Loucy (cell line): ENCODE data around the gene PTPRO.

Source experiments
- H2AFZ ChIP-seq: fragments of 200-600 bp; sonication (generic); 2 replicates; pipeline ENCODE4 v1.6.0; 2016; ENCODE audit warnings: antibody characterized with exemption, mild to moderate bottlenecking, low read length, moderate library complexity
- H3F3A ChIP-seq: fragments of 200-600 bp; 2 replicates; pipeline ENCODE4 v1.6.0; 2016; ENCODE audit warnings: antibody characterized with exemption, low read depth, mild to moderate bottlenecking
- H3K27me3 ChIP-seq: fragments of 200-600 bp; sonication (generic); 2 replicates; pipeline ENCODE4 v1.6.1; 2014; ENCODE audit warnings: low read length, mild to moderate bottlenecking; ENCODE audit not compliant: insufficient read depth, poor library complexity, severe bottlenecking
- H3K36me3 ChIP-seq: fragments of 200-600 bp; sonication (generic); 2 replicates; pipeline ENCODE4 v1.6.1; 2016; ENCODE audit warnings: low read length; ENCODE audit not compliant: insufficient read depth
- H3K4me1 ChIP-seq: fragments of 200-600 bp; sonication (generic); 2 replicates; pipeline ENCODE4 v1.5.1; 2014; ENCODE audit warnings: low read length, mild to moderate bottlenecking; ENCODE audit not compliant: insufficient read depth, poor library complexity, severe bottlenecking
- H3K4me2 ChIP-seq: fragments of 200-600 bp; sonication (generic); 2 replicates; pipeline ENCODE4 v1.6.0; 2014; ENCODE audit warnings: antibody characterized with exemption, low read length, low read depth, mild to moderate bottlenecking; ENCODE audit not compliant: poor library complexity, severe bottlenecking
- H3K4me3 ChIP-seq: fragments of 200-600 bp; sonication (generic); 2 replicates; pipeline ENCODE4 v1.5.1; 2014; ENCODE audit warnings: low read length, mild to moderate bottlenecking, mixed read lengths; ENCODE audit not compliant: poor library complexity, severe bottlenecking
- H3K79me2 ChIP-seq: fragments of 200-600 bp; sonication (generic); 2 replicates; pipeline ENCODE4 v1.6.1; 2014; ENCODE audit warnings: low read length; ENCODE audit not compliant: insufficient read depth
- H3K9ac ChIP-seq: fragments of 200-600 bp; sonication (generic); 2 replicates; pipeline ENCODE4 v1.6.0; 2014; ENCODE audit warnings: mild to moderate bottlenecking, low read depth, low read length, moderate library complexity; ENCODE audit not compliant: poor library complexity, severe bottlenecking
- H3K9me2 ChIP-seq: fragments of 200-600 bp; sonication (generic); replicated peaks from 2 replicates; pipeline ENCODE4 v1.6.1; 2016; ENCODE audit warnings: low read depth, low read length, mixed read lengths
- H3K9me3 ChIP-seq: fragments of 200-600 bp; sonication (generic); 2 replicates; pipeline ENCODE4 v1.6.1; 2014; ENCODE audit warnings: mild to moderate bottlenecking, antibody characterized with exemption, low read length, low read depth; ENCODE audit not compliant: insufficient read depth
- H4K20me1 ChIP-seq: fragments of 200-600 bp; sonication (generic); 2 replicates; pipeline ENCODE4 v1.6.0; 2014; ENCODE audit warnings: antibody characterized with exemption, low read length, mild to moderate bottlenecking; ENCODE audit not compliant: insufficient read depth, poor library complexity, severe bottlenecking
- EZH2phosphoT487 ChIP-seq: fragments of 200-600 bp; IDR thresholded peaks from 2 replicates; pipeline ENCODE4 v1.6.1; 2018; ENCODE audit warnings: antibody characterized with exemption, mild to moderate bottlenecking, moderate library complexity, borderline replicate concordance
- TF ChIP-seq, protein P1 (sequence below): fragments of 200-600 bp; sonication (generic); conservative IDR thresholded peaks from 2 replicates; pipeline ENCODE4 v1.5.1; 2014; ENCODE audit warnings: mild to moderate bottlenecking, antibody characterized with exemption, low read length

The PTPRO gene

GRCh38 chr12:15356951-15357364, 34.6 kb downstream of the PTPRO start:
- Histone ChIP-seq H4K20me1 (no peaks in the 10 kb centered on the region), H3K4me1 (no peaks in the 10 kb centered on the region), H3K79me2 (no peaks in the 10 kb centered on the region), H3F3A (no peaks in the 10 kb centered on the region), H3K36me3 (no peaks in the 10 kb centered on the region), H3K9me2 (no peaks in the 10 kb centered on the region), H3K4me2 (no peak overlapping the region), H3K9ac (no peak overlapping the region), H3K27me3 (no peaks in the 10 kb centered on the region), H2AFZ (no peak overlapping the region), H3K4me3 (no peak overlapping the region), H3K9me3 (no peaks in the 10 kb centered on the region)
- TF ChIP-seq EZH2phosphoT487 = no peak
- TF ChIP-seq, protein P1, sequence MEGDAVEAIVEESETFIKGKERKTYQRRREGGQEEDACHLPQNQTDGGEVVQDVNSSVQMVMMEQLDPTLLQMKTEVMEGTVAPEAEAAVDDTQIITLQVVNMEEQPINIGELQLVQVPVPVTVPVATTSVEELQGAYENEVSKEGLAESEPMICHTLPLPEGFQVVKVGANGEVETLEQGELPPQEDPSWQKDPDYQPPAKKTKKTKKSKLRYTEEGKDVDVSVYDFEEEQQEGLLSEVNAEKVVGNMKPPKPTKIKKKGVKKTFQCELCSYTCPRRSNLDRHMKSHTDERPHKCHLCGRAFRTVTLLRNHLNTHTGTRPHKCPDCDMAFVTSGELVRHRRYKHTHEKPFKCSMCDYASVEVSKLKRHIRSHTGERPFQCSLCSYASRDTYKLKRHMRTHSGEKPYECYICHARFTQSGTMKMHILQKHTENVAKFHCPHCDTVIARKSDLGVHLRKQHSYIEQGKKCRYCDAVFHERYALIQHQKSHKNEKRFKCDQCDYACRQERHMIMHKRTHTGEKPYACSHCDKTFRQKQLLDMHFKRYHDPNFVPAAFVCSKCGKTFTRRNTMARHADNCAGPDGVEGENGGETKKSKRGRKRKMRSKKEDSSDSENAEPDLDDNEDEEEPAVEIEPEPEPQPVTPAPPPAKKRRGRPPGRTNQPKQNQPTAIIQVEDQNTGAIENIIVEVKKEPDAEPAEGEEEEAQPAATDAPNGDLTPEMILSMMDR = no peak

GRCh38 chr12:15364221-15365160, 42.2 kb downstream of the PTPRO start:
- no peak overlapping the region for H3K4me3 ChIP-seq
- TF ChIP-seq, protein P1 = no peak
- TF ChIP-seq EZH2phosphoT487 = no peak
- no peaks in the 10 kb centered on the region for H3K9me3 ChIP-seq
- H3K4me1 ChIP-seq = no peaks in the 10 kb centered on the region
- H2AFZ ChIP-seq = no peak overlapping the region
- no peaks in the 10 kb centered on the region for H3F3A ChIP-seq
- no peaks in the 10 kb centered on the region for H3K36me3 ChIP-seq
- no peaks in the 10 kb centered on the region for H3K79me2 ChIP-seq
- H3K9ac ChIP-seq = no peak overlapping the region
- H3K4me2 ChIP-seq = no peak overlapping the region
- H3K9me2 ChIP-seq = no peaks in the 10 kb centered on the region
- H4K20me1 ChIP-seq = no peaks in the 10 kb centered on the region
- no peaks in the 10 kb centered on the region for H3K27me3 ChIP-seq

- H3K79me2 ChIP-seq = no peaks in the 10 kb centered on the region
- no peaks in the 10 kb centered on the region for H3K27me3 ChIP-seq
- no peaks in the 10 kb centered on the region for H3K36me3 ChIP-seq
- H3K4me2 ChIP-seq = no peak overlapping the region
- no peak overlapping the region for H3K4me3 ChIP-seq
- H3K9me3 ChIP-seq = no peaks in the 10 kb centered on the region
- no peaks in the 10 kb centered on the region for H3K4me1 ChIP-seq
- H2AFZ ChIP-seq = no peak overlapping the region
- no peak overlapping the region for H3K9ac ChIP-seq
- H3K9me2 ChIP-seq = no peaks in the 10 kb centered on the region
- no peaks in the 10 kb centered on the region for H3F3A ChIP-seq
- TF ChIP-seq EZH2phosphoT487 = no peak
- TF ChIP-seq, protein P1 = no peak
- no peaks in the 10 kb centered on the region for H4K20me1 ChIP-seq
Measured at GRCh38 chr12:15368812-15369211, 46.5 kb downstream of the PTPRO start.
